ENCODE data around the gene GRM7. TPM values are rescaled to one million over a fixed set of nuclear protein-coding genes. Genes with fewer than 3 reads are reported as not detected.

GRM7 gene
- polyA plus RNA-seq, 1 donor from 2014 or later: 23.8 TPM

DNA sequence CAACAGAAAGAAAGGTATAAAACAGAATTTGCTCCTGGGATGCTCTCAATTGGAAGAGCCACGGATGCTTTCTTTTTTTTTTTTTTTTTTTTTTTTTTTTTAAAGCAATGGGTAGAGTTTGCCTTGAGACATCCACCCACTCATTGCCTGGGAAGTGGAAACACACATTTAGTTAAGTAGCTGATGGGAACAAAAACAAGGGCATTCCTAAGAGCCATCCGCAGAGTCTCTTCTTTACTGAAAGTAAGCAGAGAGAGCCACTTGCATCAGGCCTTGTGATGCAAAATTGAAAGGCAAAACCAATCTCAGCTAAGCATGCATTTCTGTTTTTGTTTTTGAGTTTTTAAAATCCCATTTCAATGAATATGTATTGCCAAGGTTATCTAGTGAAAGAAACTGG, 852.8 kb downstream of the GRM7 start:
- H3K79me2 ChIP-seq (replicated peaks; ENCODE audit: insufficient read depth, low read length): no peaks in the 10 kb centered on the region
- H4K20me1 ChIP-seq (ENCODE audit: insufficient read depth): no peaks in the 10 kb centered on the region
- no peak overlapping the region for H3K4me2 ChIP-seq (ENCODE audit: low read length)
- H3K36me3 ChIP-seq (ENCODE audit: insufficient read depth, low read length): no peaks in the 10 kb centered on the region
- H3K4me3 ChIP-seq (ENCODE audit: low read length): no peak overlapping the region
- H3K9me2 ChIP-seq (ENCODE audit: insufficient read depth, low read length): no peaks in the 10 kb centered on the region
- H3K27ac ChIP-seq (ENCODE audit: low read length): no peak overlapping the region
- H3K9me3 ChIP-seq (ENCODE audit: low read length): no peaks in the 10 kb centered on the region
- no peaks in the 10 kb centered on the region for H3F3A ChIP-seq (ENCODE audit: insufficient read depth, low read length, poor library complexity, severe bottlenecking)
- H2AFZ ChIP-seq (ENCODE audit: low read depth, low read length): no peak overlapping the region
- no peak overlapping the region for H3K9ac ChIP-seq (ENCODE audit: low read length)
- TF ChIP-seq SMC3 (conservative IDR thresholded peaks at IDR 0.05; ENCODE audit: poor library complexity) (no peak), RAD21 (conservative IDR thresholded peaks at IDR 0.05) (no peak), EP300 (conservative IDR thresholded peaks at IDR 0.05; ENCODE audit: poor library complexity, severe bottlenecking) (no peak), MXI1 (conservative IDR thresholded peaks at IDR 0.05; ENCODE audit: poor library complexity, severe bottlenecking) (no peak), POLR2AphosphoS5 (IDR thresholded peaks at IDR 0.05) (no peak)
- no peaks in the 10 kb centered on the region for H3K27me3 ChIP-seq (ENCODE audit: insufficient read depth, low read depth, low read length)

DNA sequence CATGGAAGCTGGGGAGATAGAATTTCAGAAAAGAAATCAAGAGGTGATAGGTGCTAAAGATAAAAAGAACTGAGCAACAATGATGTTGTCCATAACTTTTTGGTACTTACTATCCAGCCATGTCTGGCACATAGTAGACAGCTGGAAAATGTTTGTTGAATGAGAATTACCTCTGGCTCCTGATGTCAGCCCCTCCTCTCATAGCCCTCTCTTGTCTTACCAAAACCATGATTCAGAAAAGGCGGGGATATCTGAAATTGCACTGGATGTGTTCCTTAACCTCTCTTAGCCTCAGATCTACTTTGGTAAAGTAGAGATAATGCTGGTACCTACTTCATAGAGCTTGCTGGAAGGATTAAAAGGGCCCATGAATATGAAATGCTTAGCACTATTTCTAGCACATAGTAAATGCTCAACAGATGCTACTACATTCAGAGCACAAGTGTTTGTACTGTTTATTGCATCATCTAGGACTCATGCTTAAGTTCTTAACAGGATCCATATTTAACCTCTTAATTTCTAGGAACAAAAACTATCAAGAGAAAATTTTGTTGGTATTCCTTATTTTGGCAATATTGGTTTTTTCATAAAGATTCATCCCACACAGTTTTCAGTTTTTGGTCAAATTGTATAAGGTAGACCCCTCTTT, 859.9 kb downstream of the GRM7 start:
- no peaks in the 10 kb centered on the region for H3K79me2 ChIP-seq (replicated peaks; ENCODE audit: insufficient read depth, low read length)
- H3K9ac ChIP-seq (ENCODE audit: low read length): no peak overlapping the region
- TF ChIP-seq TAF1 (IDR thresholded peaks at IDR 0.05; ENCODE audit: low read depth): no peak
- TF ChIP-seq SMC3 (conservative IDR thresholded peaks at IDR 0.05; ENCODE audit: poor library complexity): no peak
- TF ChIP-seq EZH2 (IDR thresholded peaks at IDR 0.05; ENCODE audit: borderline replicate concordance, insufficient read depth, low read length, poor library complexity, severe bottlenecking): no peak
- TF ChIP-seq, protein P1, sequence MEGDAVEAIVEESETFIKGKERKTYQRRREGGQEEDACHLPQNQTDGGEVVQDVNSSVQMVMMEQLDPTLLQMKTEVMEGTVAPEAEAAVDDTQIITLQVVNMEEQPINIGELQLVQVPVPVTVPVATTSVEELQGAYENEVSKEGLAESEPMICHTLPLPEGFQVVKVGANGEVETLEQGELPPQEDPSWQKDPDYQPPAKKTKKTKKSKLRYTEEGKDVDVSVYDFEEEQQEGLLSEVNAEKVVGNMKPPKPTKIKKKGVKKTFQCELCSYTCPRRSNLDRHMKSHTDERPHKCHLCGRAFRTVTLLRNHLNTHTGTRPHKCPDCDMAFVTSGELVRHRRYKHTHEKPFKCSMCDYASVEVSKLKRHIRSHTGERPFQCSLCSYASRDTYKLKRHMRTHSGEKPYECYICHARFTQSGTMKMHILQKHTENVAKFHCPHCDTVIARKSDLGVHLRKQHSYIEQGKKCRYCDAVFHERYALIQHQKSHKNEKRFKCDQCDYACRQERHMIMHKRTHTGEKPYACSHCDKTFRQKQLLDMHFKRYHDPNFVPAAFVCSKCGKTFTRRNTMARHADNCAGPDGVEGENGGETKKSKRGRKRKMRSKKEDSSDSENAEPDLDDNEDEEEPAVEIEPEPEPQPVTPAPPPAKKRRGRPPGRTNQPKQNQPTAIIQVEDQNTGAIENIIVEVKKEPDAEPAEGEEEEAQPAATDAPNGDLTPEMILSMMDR (IDR thresholded peaks at IDR 0.05; ENCODE audit: poor library complexity, severe bottlenecking): no peak
- TF ChIP-seq POLR2AphosphoS5 (IDR thresholded peaks at IDR 0.05): no peak
- TF ChIP-seq, protein P2, sequence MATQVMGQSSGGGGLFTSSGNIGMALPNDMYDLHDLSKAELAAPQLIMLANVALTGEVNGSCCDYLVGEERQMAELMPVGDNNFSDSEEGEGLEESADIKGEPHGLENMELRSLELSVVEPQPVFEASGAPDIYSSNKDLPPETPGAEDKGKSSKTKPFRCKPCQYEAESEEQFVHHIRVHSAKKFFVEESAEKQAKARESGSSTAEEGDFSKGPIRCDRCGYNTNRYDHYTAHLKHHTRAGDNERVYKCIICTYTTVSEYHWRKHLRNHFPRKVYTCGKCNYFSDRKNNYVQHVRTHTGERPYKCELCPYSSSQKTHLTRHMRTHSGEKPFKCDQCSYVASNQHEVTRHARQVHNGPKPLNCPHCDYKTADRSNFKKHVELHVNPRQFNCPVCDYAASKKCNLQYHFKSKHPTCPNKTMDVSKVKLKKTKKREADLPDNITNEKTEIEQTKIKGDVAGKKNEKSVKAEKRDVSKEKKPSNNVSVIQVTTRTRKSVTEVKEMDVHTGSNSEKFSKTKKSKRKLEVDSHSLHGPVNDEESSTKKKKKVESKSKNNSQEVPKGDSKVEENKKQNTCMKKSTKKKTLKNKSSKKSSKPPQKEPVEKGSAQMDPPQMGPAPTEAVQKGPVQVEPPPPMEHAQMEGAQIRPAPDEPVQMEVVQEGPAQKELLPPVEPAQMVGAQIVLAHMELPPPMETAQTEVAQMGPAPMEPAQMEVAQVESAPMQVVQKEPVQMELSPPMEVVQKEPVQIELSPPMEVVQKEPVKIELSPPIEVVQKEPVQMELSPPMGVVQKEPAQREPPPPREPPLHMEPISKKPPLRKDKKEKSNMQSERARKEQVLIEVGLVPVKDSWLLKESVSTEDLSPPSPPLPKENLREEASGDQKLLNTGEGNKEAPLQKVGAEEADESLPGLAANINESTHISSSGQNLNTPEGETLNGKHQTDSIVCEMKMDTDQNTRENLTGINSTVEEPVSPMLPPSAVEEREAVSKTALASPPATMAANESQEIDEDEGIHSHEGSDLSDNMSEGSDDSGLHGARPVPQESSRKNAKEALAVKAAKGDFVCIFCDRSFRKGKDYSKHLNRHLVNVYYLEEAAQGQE (IDR thresholded peaks at IDR 0.05; ENCODE audit: borderline replicate concordance): no peak
- TF ChIP-seq RAD21 (conservative IDR thresholded peaks at IDR 0.05): no peak
- TF ChIP-seq MXI1 (conservative IDR thresholded peaks at IDR 0.05; ENCODE audit: poor library complexity, severe bottlenecking): no peak
- TF ChIP-seq EP300 (conservative IDR thresholded peaks at IDR 0.05; ENCODE audit: poor library complexity, severe bottlenecking): no peak
- no peak overlapping the region for H3K27ac ChIP-seq (ENCODE audit: low read length)
- H3K36me3 ChIP-seq (ENCODE audit: insufficient read depth, low read length): no peaks in the 10 kb centered on the region
- H3K9me3 ChIP-seq (ENCODE audit: low read length): no peaks in the 10 kb centered on the region
- no peaks in the 10 kb centered on the region for H3K9me2 ChIP-seq (ENCODE audit: insufficient read depth, low read length)
- H3F3A ChIP-seq (ENCODE audit: insufficient read depth, low read length, poor library complexity, severe bottlenecking): no peaks in the 10 kb centered on the region
- H3K4me3 ChIP-seq (ENCODE audit: low read length): no peak overlapping the region
- no peak overlapping the region for H3K4me2 ChIP-seq (ENCODE audit: low read length)
- no peaks in the 10 kb centered on the region for H4K20me1 ChIP-seq (ENCODE audit: insufficient read depth)
- H2AFZ ChIP-seq (ENCODE audit: low read depth, low read length): no peak overlapping the region
- H3K27me3 ChIP-seq (ENCODE audit: insufficient read depth, low read depth, low read length): no peaks in the 10 kb centered on the region
